HepG2 (cell line): Measurements from ENCODE around the gene RNU5B-1.

Source experiments
- CTCF ChIP-seq: sonication (generic); formaldehyde crosslinking; IDR thresholded peaks from 2 replicates; pipeline ENCODE4 v1.5.0; 2020; ENCODE audit warnings: mild to moderate bottlenecking, missing genetic modification reagents, moderate library complexity
- PRPF4 ChIP-seq: fragments of 200-400 bp; formaldehyde crosslinking; IDR thresholded peaks from 2 replicates; pipeline ENCODE4 v1.6.1; 2016; ENCODE audit warnings: low read length, low read depth; ENCODE audit not compliant: poor library complexity, severe bottlenecking
- ZNF407 ChIP-seq: sonication (generic); formaldehyde crosslinking; IDR thresholded peaks from one replicate; pipeline ENCODE4 v1.5.1; 2020; ENCODE audit warnings: mild to moderate bottlenecking, missing genetic modification reagents; ENCODE audit errors: not compliant biosample characterization

- TF ChIP-seq PRPF4 (no peak), CTCF (CRISPR knock-in tag) (no peak), ZNF407 (CRISPR knock-in tag) (no peak)
Observed at GRCh38 chr15:65349338-65349737, 44.9 kb downstream of the RNU5B-1 start.
